Progenitor cell of endocrine pancreas (in vitro differentiated cells): ENCODE data around the gene ZNF280D. TPM values are rescaled to one million over a fixed set of nuclear protein-coding genes. Genes with fewer than 3 reads are reported as not detected.

Experiments used
- DNase-seq: peaks from one replicate; pipeline ENCODE4 v3.0.0; 2021; ENCODE audit warnings: low spot score; ENCODE audit not compliant: unreplicated experiment
- H3K27ac Mint-ChIP-seq: 2 replicates; pipeline ENCODE4 v1.8.0; 2021; ENCODE audit warnings: mild to moderate bottlenecking, moderate library complexity, mixed read lengths
- H3K27me3 Mint-ChIP-seq: 2 replicates; pipeline ENCODE4 v1.8.0; 2021; ENCODE audit warnings: mixed read lengths
- H3K36me3 Mint-ChIP-seq: 2 replicates; pipeline ENCODE4 v1.8.0; 2022; ENCODE audit warnings: mixed read lengths; ENCODE audit not compliant: insufficient read depth
- H3K4me1 Mint-ChIP-seq: 2 replicates; pipeline ENCODE4 v1.8.0; 2021; ENCODE audit warnings: low read depth, mixed read lengths
- H3K4me3 Mint-ChIP-seq: 2 replicates; pipeline ENCODE4 v1.8.0; 2021; ENCODE audit warnings: low read depth, mild to moderate bottlenecking, moderate library complexity, mixed read lengths
- H3K9me3 Mint-ChIP-seq: 2 replicates; pipeline ENCODE4 v1.8.0; 2021; ENCODE audit warnings: low read depth, mixed read lengths
- CTCF ChIP-seq: fragments of 200-600 bp; sonication (generic); IDR thresholded peaks from one replicate; pipeline ENCODE4 v1.5.0; 2021; ENCODE audit warnings: antibody characterized with exemption, mild to moderate bottlenecking; ENCODE audit not compliant: unreplicated experiment
- total RNA-seq: library from RNA; stranded (reverse); gene quantifications from 2 replicates; pipeline ENCODE4 v1.2.1, GENCODE V29; 2021

The ZNF280D gene
- total RNA-seq, 1 donor from 2014 or later, result 26.9 TPM

- Mint-ChIP-seq H3K36me3 (peaks cover 2% of the 10 kb centered on the region), H3K4me3 (no peak overlapping the region), H3K27ac (no peak overlapping the region)
These were observed 43.5 kb upstream of the ZNF280D start for GRCh38 chr15:56776839-56777238.

GRCh38 chr15:56775641-56776040 lies 42.3 kb upstream of the ZNF280D start:
- Mint-ChIP-seq H3K4me1 (peaks cover 3% of the 10 kb centered on the region), H3K27me3 (no peaks in the 10 kb centered on the region), H3K9me3 (peaks cover 4% of the 10 kb centered on the region), H3K27ac (no peak overlapping the region), H3K4me3 (no peak overlapping the region), H3K36me3 (peaks cover 2% of the 10 kb centered on the region)
- DNase-seq, result no peak
- TF ChIP-seq CTCF, result no peak

More at GRCh38 chr15:56776839-56777238, 43.5 kb upstream of the ZNF280D start:
- Mint-ChIP-seq H3K9me3 (peaks cover 8% of the 10 kb centered on the region), H3K4me1 (peaks cover 3% of the 10 kb centered on the region), H3K27me3 (no peaks in the 10 kb centered on the region)
- DNase-seq, result no peak
- TF ChIP-seq CTCF, result no peak

GRCh38 chr15:56774356-56774755 lies 41.0 kb upstream of the ZNF280D start:
- no peaks in the 10 kb centered on the region for H3K27me3 Mint-ChIP-seq
- no peak overlapping the region for H3K4me3 Mint-ChIP-seq
- no peaks in the 10 kb centered on the region for H3K9me3 Mint-ChIP-seq
- no peaks in the 10 kb centered on the region for H3K36me3 Mint-ChIP-seq
- peaks cover 3% of the 10 kb centered on the region for H3K4me1 Mint-ChIP-seq
- TF ChIP-seq CTCF, result no peak
- no peak for DNase-seq
- H3K27ac Mint-ChIP-seq, result no peak overlapping the region

GRCh38 chr15:56772868-56773639 lies 39.7 kb upstream of the ZNF280D start:
- H3K27ac Mint-ChIP-seq, result no peak overlapping the region
- H3K27me3 Mint-ChIP-seq, result no peaks in the 10 kb centered on the region
- TF ChIP-seq CTCF, result no peak
- H3K4me3 Mint-ChIP-seq, result no peak overlapping the region
- no peaks in the 10 kb centered on the region for H3K36me3 Mint-ChIP-seq
- peaks cover 3% of the 10 kb centered on the region for H3K4me1 Mint-ChIP-seq
- no peaks in the 10 kb centered on the region for H3K9me3 Mint-ChIP-seq
- DNase-seq, result no peak

- Mint-ChIP-seq H3K4me3 (no peak overlapping the region), H3K27ac (no peak overlapping the region), H3K9me3 (no peaks in the 10 kb centered on the region), H3K36me3 (no peaks in the 10 kb centered on the region), H3K4me1 (peaks cover 3% of the 10 kb centered on the region), H3K27me3 (no peaks in the 10 kb centered on the region)
- DNase-seq, result no peak
- no peak for TF ChIP-seq CTCF
These were observed 36.9 kb upstream of the ZNF280D start for GRCh38 chr15:56770173-56770572.
